Panc1 (cell line): ENCODE data around the gene CCDC158. TPM values are rescaled to one million over a fixed set of nuclear protein-coding genes. Genes with fewer than 3 reads are reported as not detected.

Experiments
- ATAC-seq: fragments of 200-7000 bp; cut with Tn5 transposase; 2 replicates; pipeline ENCODE4 v1.9.1; 2020; ENCODE audit warnings: mild to moderate bottlenecking, moderate library complexity
- BruUV-seq: library from RNA; stranded (reverse); fragments of 400-500 nt; replicated peaks from 2 replicates; lab custom pipeline; 2021; lab: Mats Ljungman, UMichigan
- CTCF ChIA-PET: fragments of 300-600 bp; sonication (Branson Sonifier 250); formaldehyde crosslinking; loops from one replicate; lab custom pipeline; 2022; ENCODE audit warnings: antibody characterized with exemption; lab: Charles Lee
- POLR2A ChIA-PET: fragments of 300-600 bp; sonication (Branson Sonifier 250); formaldehyde crosslinking; loops from one replicate; lab custom pipeline; 2022; ENCODE audit warnings: antibody characterized with exemption; lab: Charles Lee
- DNase-seq: peaks from one replicate; pipeline ENCODE4 v3.0.0-alpha.2; 2010; ENCODE audit warnings: low read depth, low spot score
- H3K27ac ChIP-seq: 2 replicates; pipeline ENCODE4 v1.5.1; 2011; ENCODE audit warnings: mild to moderate bottlenecking, low read length, inconsistent platforms
- H3K27me3 ChIP-seq: fragments of 200-500 bp; sonication (Bioruptor generic); 2 replicates; pipeline ENCODE4 v1.6.0; 2014; ENCODE audit warnings: low read length, inconsistent platforms; ENCODE audit not compliant: control insufficient read depth, insufficient read depth
- H3K36me3 ChIP-seq: fragments of 200-500 bp; sonication (Bioruptor generic); 2 replicates; pipeline ENCODE4 v1.5.1; 2014; ENCODE audit warnings: inconsistent platforms, mild to moderate bottlenecking, low read length, moderate library complexity; ENCODE audit not compliant: control insufficient read depth, insufficient read depth
- H3K4me1 ChIP-seq: 2 replicates; pipeline ENCODE4 v1.5.1; 2011; ENCODE audit warnings: inconsistent platforms, mild to moderate bottlenecking, low read length, moderate library complexity; ENCODE audit not compliant: control insufficient read depth, insufficient read depth
- H3K4me3 ChIP-seq, 2 experiments: 2 replicates each; pipeline ENCODE4 v1.5.1; 2011 to 2012; ENCODE audit warnings: low read depth in 2 of 2, low read length in 2 of 2, mild to moderate bottlenecking in 2 of 2, inconsistent platforms in 1 of 2, moderate library complexity in 1 of 2
- H3K9me3 ChIP-seq: fragments of 200-500 bp; sonication (Bioruptor generic); 2 replicates; pipeline ENCODE4 v1.5.1; 2014; ENCODE audit warnings: low read depth, mild to moderate bottlenecking, inconsistent platforms, low read length, moderate library complexity; ENCODE audit not compliant: control insufficient read depth, insufficient read depth
- POLR2AphosphoS5 ChIP-seq: IDR thresholded peaks from 2 replicates; pipeline ENCODE4 v1.6.1; 2012; ENCODE audit warnings: mild to moderate bottlenecking, low read depth, low read length, moderate library complexity
- SIN3A ChIP-seq: IDR thresholded peaks from 2 replicates; pipeline ENCODE4 v1.6.1; 2012; ENCODE audit warnings: low read depth, mild to moderate bottlenecking, low read length, moderate library complexity, borderline replicate concordance; ENCODE audit not compliant: insufficient read depth
- TCF7L2 ChIP-seq: IDR thresholded peaks from 2 replicates; pipeline ENCODE4 v1.6.1; 2011; ENCODE audit warnings: mild to moderate bottlenecking, low read depth, low read length, inconsistent platforms
- in situ Hi-C: cut with HindIII; loops from 2 replicates; pipeline ENCODE4 v1.10.0; 2016; ENCODE audit warnings: low sequenced_read_pairs, low pct_unique_long_range_greater_than_20kb
- intact Hi-C: fragments of 100-400 bp; cut with micrococcal nuclease; formaldehyde crosslinking; loops from one replicate; pipeline ENCODE4 v1.10.0; 2022; ENCODE audit not compliant: unreplicated experiment
- total RNA-seq: library from RNA; stranded (reverse); gene quantifications from one replicate; pipeline ENCODE4 v1.2.1, GENCODE V29; 2021; ENCODE audit not compliant: unreplicated experiment
- TF ChIP-seq, protein P1 (sequence below), 2 experiments: IDR thresholded peaks; 2 replicates each; pipeline ENCODE4 v1.6.1; 2011 to 2012; ENCODE audit warnings: low read depth in 2 of 2, control low read depth in 1 of 2, low read length in 1 of 2, mild to moderate bottlenecking in 1 of 2, moderate library complexity in 1 of 2; ENCODE audit not compliant: insufficient read depth in 1 of 2
- TF ChIP-seq, protein P2 (sequence below): fragments of 450-650 bp; IDR thresholded peaks from 2 replicates; pipeline ENCODE4 v1.5.1; 2017; ENCODE audit warnings: mild to moderate bottlenecking

Gene CCDC158
- total RNA-seq, 1 experiment from 2014 or later, result 0.28 TPM

DNA sequence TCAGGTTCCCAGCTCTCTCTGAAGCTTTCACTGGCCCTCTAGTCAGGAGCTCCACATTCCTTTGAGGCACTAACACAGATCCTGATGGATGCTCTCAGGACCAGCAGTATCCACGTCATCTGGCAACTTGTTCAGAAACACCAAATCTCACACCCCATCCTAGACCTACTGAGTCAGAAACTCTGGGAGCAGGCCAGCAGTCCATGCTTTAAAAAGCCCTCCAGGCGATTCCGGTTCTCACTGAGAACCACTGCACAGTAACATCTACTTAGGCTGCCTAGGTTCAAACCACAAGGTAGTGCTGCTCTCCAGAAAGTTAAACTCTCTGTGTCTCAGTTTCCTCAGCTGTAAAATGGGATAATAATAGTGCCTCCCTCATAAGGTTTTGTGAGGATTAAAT, 55.3 kb downstream of the CCDC158 start:
- DNase-seq (no peak), ATAC-seq (no peak)
- ChIA-PET POLR2A (no interaction called here), CTCF (no interaction called here)
- Histone ChIP-seq H3K4me1 (no peaks in the 10 kb centered on the region), H3K27me3 (0 out of 2 replicates have a peak, but pooled peaks cover 2% of the 10 kb centered on the region), H3K4me3 (no peak overlapping the region), H3K36me3 (no peaks in the 10 kb centered on the region), H3K9me3 (no peaks in the 10 kb centered on the region), H3K27ac (no peak overlapping the region)
- no peak for TF ChIP-seq TCF7L2
- TF ChIP-seq SIN3A, result no peak
- TF ChIP-seq, protein P1, sequence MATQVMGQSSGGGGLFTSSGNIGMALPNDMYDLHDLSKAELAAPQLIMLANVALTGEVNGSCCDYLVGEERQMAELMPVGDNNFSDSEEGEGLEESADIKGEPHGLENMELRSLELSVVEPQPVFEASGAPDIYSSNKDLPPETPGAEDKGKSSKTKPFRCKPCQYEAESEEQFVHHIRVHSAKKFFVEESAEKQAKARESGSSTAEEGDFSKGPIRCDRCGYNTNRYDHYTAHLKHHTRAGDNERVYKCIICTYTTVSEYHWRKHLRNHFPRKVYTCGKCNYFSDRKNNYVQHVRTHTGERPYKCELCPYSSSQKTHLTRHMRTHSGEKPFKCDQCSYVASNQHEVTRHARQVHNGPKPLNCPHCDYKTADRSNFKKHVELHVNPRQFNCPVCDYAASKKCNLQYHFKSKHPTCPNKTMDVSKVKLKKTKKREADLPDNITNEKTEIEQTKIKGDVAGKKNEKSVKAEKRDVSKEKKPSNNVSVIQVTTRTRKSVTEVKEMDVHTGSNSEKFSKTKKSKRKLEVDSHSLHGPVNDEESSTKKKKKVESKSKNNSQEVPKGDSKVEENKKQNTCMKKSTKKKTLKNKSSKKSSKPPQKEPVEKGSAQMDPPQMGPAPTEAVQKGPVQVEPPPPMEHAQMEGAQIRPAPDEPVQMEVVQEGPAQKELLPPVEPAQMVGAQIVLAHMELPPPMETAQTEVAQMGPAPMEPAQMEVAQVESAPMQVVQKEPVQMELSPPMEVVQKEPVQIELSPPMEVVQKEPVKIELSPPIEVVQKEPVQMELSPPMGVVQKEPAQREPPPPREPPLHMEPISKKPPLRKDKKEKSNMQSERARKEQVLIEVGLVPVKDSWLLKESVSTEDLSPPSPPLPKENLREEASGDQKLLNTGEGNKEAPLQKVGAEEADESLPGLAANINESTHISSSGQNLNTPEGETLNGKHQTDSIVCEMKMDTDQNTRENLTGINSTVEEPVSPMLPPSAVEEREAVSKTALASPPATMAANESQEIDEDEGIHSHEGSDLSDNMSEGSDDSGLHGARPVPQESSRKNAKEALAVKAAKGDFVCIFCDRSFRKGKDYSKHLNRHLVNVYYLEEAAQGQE (IDR thresholded peaks at IDR 0.05; ENCODE audit: insufficient read depth in 1 of 2, low read depth in 2 of 2, low read length in 1 of 2), result no peak
- no peak for TF ChIP-seq POLR2AphosphoS5
- TF ChIP-seq, protein P2, sequence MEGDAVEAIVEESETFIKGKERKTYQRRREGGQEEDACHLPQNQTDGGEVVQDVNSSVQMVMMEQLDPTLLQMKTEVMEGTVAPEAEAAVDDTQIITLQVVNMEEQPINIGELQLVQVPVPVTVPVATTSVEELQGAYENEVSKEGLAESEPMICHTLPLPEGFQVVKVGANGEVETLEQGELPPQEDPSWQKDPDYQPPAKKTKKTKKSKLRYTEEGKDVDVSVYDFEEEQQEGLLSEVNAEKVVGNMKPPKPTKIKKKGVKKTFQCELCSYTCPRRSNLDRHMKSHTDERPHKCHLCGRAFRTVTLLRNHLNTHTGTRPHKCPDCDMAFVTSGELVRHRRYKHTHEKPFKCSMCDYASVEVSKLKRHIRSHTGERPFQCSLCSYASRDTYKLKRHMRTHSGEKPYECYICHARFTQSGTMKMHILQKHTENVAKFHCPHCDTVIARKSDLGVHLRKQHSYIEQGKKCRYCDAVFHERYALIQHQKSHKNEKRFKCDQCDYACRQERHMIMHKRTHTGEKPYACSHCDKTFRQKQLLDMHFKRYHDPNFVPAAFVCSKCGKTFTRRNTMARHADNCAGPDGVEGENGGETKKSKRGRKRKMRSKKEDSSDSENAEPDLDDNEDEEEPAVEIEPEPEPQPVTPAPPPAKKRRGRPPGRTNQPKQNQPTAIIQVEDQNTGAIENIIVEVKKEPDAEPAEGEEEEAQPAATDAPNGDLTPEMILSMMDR, result no peak
- intact Hi-C loops, result no loop called here
- in situ Hi-C loops, result no loop called here
- BruUV-seq, result no TSS peak

DNA sequence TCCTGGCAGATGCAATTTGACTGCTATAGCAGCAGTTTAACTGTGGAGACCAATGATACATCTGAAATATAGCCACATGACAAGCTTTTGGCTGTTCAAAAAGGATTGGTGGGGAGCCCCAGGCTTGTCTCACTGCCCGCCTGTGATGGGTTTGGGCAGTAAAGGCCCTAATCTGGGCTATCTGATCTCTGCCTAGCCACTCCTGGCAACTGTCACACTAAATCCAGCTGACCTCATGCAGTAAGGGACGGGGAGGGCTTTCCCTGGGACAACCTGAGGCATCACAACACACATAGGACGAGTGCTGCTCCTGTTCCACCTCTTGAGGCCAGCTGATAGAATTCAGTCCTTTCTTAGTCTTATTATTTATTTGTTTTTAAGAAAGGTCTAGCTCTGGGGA, 56.2 kb downstream of the CCDC158 start:
- H3K27ac ChIP-seq, result no peak overlapping the region
- no peaks in the 10 kb centered on the region for H3K36me3 ChIP-seq
- H3K4me3 ChIP-seq, result no peak overlapping the region
- intact Hi-C loops, result no loop called here
- POLR2A ChIA-PET, result interaction anchor here (0.6 kb wide), 1 partner anchor 10 kb away, joined by 8 read pairs; no protein-coding TSS in a partner anchor
- no peak for DNase-seq
- CTCF ChIA-PET, result no interaction called here
- ATAC-seq, result no peak
- no peaks in the 10 kb centered on the region for H3K4me1 ChIP-seq
- 0 out of 2 replicates have a peak, but pooled peaks cover 2% of the 10 kb centered on the region for H3K27me3 ChIP-seq
- TF ChIP-seq TCF7L2 (no peak), SIN3A (no peak), POLR2AphosphoS5 (no peak)
- TF ChIP-seq, protein P2, result no peak
- TF ChIP-seq, protein P1 (IDR thresholded peaks at IDR 0.05; ENCODE audit: insufficient read depth in 1 of 2, low read depth in 2 of 2, low read length in 1 of 2), result no peak
- in situ Hi-C loops, result no loop called here
- BruUV-seq, result no TSS peak
- no peaks in the 10 kb centered on the region for H3K9me3 ChIP-seq
